Esophagus squamous epithelium (tissue), 5 donors: ENCODE results near the gene IFRD1. TPM values are rescaled to one million over a fixed set of nuclear protein-coding genes. Genes with fewer than 3 reads are reported as not detected.

Source experiments
- DNase-seq: peaks from one replicate; lab custom pipeline; 2025; lab: John Stamatoyannopoulos, UW
- H3K27ac ChIP-seq, 4 donors: fragments of 200-600 bp; sonication (generic); one replicate each; pipeline ENCODE4 v1.5.1; 2016 to 2019; ENCODE audit warnings: mild to moderate bottlenecking in 1 of 4
- H3K27me3 ChIP-seq, 4 donors: fragments of 200-600 bp; sonication (generic); 1 replicate in 3 of 4; 2 replicates in 1 of 4; pipeline versions ENCODE4 v1.5.1 to v1.6.0; 2017 to 2021; ENCODE audit warnings: antibody characterized with exemption in 1 of 4
- H3K36me3 ChIP-seq, 3 donors: fragments of 200-600 bp; sonication (generic); one replicate each; pipeline ENCODE4 v1.5.1; 2016 to 2019
- H3K4me1 ChIP-seq, 3 donors: fragments of 200-600 bp; sonication (generic); one replicate each; pipeline ENCODE4 v1.5.1; 2017 to 2019
- H3K4me3 ChIP-seq, 4 donors: fragments of 200-600 bp; sonication (generic); 1 replicate in 3 of 4; 2 replicates in 1 of 4; pipeline ENCODE4 v1.5.1; 2016 to 2019; ENCODE audit warnings: mild to moderate bottlenecking in 2 of 4, moderate library complexity in 1 of 4
- H3K9me3 ChIP-seq, 3 donors: fragments of 200-600 bp; sonication (generic); one replicate each; pipeline ENCODE4 v1.5.1; 2016 to 2019
- POLR2A ChIP-seq, 4 donors: fragments of 450-650 bp; IDR thresholded peaks; one replicate each; pipeline ENCODE4 v1.6.1; 2017; ENCODE audit warnings: antibody characterized with exemption in 4 of 4, mild to moderate bottlenecking in 4 of 4, moderate library complexity in 3 of 4
- WGBS, 2 donors: methylation state at CpG; one replicate each; pipeline ENCODE4 v1.1.5; 2018; 5-methylcytosine and 5-hydroxymethylcytosine counted together
- intact Hi-C: fragments of 100-400 bp; cut with DNase I; formaldehyde crosslinking; loops from one replicate; pipeline ENCODE4 v1.15.0; 2022
- total RNA-seq, 4 donors: library from RNA; depleted of rRNA; stranded (reverse); fragments of >200 nt; gene quantifications; one replicate each; pipeline ENCODE4 v1.1.0, GENCODE V29; 2016
- TF ChIP-seq, protein P1 (sequence below), 6 experiments: fragments of 450-650 bp in 4 of 6; fragments of 200-600 bp in 2 of 6; sonication (generic) in 2 of 6; IDR thresholded peaks; one replicate each; pipeline ENCODE4 v1.5.1; 2016 to 2019; ENCODE audit warnings: antibody characterized with exemption in 6 of 6, mild to moderate bottlenecking in 4 of 6, moderate library complexity in 4 of 6
- donor health status: DM: yes; HTN: yes; CAD: no.

The IFRD1 gene
- total RNA-seq, 4 donors from 2014 or later: 19.4 to 52.1 (median 31.1) TPM

DNA sequence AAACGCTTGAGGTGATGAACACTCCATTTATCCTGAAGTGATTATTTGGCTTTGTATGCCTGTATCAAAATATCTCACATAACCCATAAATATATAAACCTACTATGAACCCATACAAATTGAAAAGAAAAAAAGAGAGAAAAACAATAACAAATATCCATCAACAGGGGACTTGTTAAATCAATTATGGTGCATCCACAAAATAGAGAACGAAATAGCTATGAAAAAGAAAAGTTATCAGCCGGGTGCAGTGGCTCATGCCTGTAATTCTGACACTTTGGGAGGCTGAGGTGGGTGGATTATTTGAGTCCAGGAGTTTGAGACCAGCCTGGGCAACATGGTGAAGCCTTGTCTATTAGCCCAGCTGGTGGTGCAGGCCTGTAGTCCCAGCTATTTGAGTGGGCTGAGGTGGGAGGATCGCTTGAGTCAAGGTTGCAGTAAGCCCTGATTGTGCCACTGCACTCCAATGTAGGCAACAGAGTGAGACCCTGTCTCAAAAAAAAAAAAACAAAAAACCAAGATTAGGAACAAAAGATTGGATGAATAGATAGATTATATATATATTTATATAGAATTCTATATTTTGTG is 30.6 kb upstream of the IFRD1 start:
- DNase-seq: no peak
- peaks cover 0 to 3% (median 0%) of the 10 kb centered on the region in 3 donors for H3K9me3 ChIP-seq
- H3K27me3 ChIP-seq: peaks cover 0 to 5% (median 0%) of the 10 kb centered on the region in 4 donors
- H3K4me3 ChIP-seq: no peak overlapping the region
- H3K4me1 ChIP-seq: peaks cover 0 to 39% (median 12%) of the 10 kb centered on the region in 3 donors
- H3K27ac ChIP-seq: no peak overlapping the region
- H3K36me3 ChIP-seq: no peaks in the 10 kb centered on the region
- 78 to 80% methylated on average over 4 of the region's 4 CpGs for WGBS, 2 donors
- intact Hi-C loops: loop anchor here (10.0 kb wide), 1 partner anchor 655 kb away; no protein-coding TSS in a partner anchor
- TF ChIP-seq, protein P1, sequence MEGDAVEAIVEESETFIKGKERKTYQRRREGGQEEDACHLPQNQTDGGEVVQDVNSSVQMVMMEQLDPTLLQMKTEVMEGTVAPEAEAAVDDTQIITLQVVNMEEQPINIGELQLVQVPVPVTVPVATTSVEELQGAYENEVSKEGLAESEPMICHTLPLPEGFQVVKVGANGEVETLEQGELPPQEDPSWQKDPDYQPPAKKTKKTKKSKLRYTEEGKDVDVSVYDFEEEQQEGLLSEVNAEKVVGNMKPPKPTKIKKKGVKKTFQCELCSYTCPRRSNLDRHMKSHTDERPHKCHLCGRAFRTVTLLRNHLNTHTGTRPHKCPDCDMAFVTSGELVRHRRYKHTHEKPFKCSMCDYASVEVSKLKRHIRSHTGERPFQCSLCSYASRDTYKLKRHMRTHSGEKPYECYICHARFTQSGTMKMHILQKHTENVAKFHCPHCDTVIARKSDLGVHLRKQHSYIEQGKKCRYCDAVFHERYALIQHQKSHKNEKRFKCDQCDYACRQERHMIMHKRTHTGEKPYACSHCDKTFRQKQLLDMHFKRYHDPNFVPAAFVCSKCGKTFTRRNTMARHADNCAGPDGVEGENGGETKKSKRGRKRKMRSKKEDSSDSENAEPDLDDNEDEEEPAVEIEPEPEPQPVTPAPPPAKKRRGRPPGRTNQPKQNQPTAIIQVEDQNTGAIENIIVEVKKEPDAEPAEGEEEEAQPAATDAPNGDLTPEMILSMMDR (IDR thresholded peaks at IDR 0.05): no peak
- no peak for TF ChIP-seq POLR2A (IDR thresholded peaks at IDR 0.05)

DNA sequence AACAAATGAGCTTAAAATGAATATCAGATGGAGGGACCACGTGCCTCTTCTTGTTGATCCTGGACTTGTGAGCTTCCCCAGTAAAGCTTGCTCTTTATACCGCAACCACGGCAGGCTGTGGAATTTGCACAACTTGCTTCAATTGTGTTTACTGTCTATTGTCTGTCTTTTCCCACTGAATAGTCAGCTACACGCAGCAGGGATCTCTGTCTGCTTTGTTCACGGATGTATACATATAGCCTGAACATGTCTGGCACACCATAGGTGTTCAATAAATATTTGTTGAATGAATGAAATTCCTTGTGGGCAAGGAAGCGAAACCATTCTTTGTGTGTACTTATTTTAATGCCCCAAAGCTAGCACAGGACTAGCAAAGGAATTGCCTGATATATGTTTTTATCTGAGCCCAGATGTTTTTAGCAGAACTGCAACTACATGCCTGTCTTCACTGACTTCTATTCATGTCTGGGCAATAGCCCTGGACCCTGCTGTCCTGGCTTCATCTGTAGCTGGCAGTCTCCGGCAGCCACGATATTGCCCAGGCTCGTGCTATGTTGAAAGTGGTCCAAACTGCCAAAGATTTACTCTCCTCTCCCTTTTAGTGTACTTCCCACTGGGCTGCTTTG is 29.9 kb upstream of the IFRD1 start:
- no peak for DNase-seq
- intact Hi-C loops: no loop called here
- peaks cover 0 to 3% (median 0%) of the 10 kb centered on the region in 3 donors for H3K9me3 ChIP-seq
- no peak overlapping the region for H3K4me3 ChIP-seq
- no peaks in the 10 kb centered on the region for H3K36me3 ChIP-seq
- H3K4me1 ChIP-seq: peaks cover 0 to 39% (median 12%) of the 10 kb centered on the region in 3 donors
- H3K27ac ChIP-seq: peak overlapping the region in 2 of 4 donors; percentile 13 to 16
- H3K27me3 ChIP-seq: peaks cover 0 to 4% (median 0%) of the 10 kb centered on the region in 4 donors
- 38 to 39% methylated on average over 9 of the region's 9 CpGs for WGBS, 2 donors
- TF ChIP-seq, protein P1 (IDR thresholded peaks at IDR 0.05): no peak
- no peak for TF ChIP-seq POLR2A (IDR thresholded peaks at IDR 0.05)

DNA sequence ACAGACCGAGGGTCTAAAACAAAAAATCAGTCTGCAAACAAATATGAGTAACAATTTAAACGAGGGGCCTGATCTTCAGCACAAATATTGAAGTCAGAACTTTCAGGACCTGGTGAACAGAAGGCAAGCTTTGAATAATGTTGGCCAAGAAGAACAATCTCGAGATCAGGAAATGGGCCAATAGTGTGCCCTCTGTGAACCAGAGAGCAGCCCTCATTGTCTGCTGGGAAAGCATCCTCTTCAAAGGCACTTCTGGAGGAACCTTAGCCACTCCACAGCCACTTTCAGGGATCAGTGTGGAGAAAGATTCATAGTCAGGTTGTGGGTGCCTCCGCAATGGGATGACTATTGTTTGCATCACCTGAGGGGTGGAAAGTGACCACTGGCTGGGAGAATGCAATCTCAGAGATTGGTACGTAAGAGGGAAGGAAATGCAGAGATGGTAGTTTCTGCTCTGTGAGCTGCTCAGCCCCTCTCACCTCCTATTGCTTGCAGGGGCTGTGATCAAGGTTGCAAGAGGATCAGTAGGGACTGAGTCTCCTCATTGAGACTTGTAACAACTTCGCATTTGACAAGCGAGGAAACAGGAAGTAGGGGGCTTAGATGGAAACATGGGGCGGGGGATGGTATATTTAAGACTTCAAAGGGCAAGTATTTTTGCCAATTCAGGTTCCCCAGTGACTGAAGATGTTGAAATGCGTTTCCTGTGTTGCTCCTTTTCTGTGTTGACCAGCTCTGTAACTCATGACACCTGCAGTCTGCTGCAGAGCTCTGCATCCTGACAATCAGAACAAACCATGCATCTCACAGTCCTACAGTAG is 28.4 kb upstream of the IFRD1 start:
- intact Hi-C loops: no loop called here
- TF ChIP-seq POLR2A (IDR thresholded peaks at IDR 0.05): no peak
- TF ChIP-seq, protein P1 (IDR thresholded peaks at IDR 0.05): no peak
- Histone ChIP-seq H3K36me3 (no peaks in the 10 kb centered on the region), H3K9me3 (peaks cover 0 to 3% (median 0%) of the 10 kb centered on the region in 3 donors), H3K4me1 (peaks cover 0 to 39% (median 12%) of the 10 kb centered on the region in 3 donors), H3K27ac (peak overlapping the region in 1 of 4 donors; percentile 43), H3K27me3 (no peaks in the 10 kb centered on the region), H3K4me3 (no peak overlapping the region)
- DNase-seq: no peak
- 52 to 66% methylated on average over 8 to 9 of the region's 9 CpGs for WGBS, 2 donors

DNA sequence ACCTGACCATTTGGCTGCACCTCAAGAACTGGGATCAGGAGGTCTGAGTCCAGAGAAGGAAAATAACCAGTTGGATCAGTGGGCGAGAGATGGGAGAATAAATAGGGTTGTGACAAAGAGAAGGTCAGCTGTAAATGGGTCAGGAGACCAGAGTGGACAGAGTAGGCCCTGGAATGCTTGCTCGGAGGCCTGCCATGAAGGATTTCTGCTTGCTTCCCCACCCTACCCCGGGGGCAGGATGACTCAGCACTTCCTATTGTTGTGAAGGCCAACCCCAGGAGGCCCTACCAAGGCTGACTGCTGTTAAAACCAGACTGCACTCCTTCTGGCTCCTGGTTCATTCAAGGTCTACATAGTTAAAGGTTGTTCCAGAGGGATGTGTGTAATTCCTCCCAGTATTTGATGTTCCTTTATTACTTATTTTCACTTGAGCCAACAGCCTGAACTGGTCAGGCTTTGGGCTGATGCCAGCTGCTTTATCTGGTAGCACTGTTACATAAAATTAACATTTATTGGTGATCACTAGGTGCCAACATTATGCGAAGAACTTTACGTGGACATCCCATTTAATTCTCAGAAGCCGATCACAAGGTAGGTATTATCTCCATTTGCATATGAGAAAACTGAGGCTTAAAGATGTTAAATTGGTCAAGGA is 27.3 kb upstream of the IFRD1 start:
- peak overlapping the region in 3 of 4 donors; percentile 38 to 60 (median 43) for H3K27ac ChIP-seq
- no peaks in the 10 kb centered on the region for H3K9me3 ChIP-seq
- no peak for DNase-seq
- H3K4me3 ChIP-seq: no peak overlapping the region
- H3K36me3 ChIP-seq: no peaks in the 10 kb centered on the region
- TF ChIP-seq POLR2A (IDR thresholded peaks at IDR 0.05): no peak
- TF ChIP-seq, protein P1 (IDR thresholded peaks at IDR 0.05): no peak
- WGBS, 2 donors: 36 to 55% methylated on average over 6 of the region's 6 CpGs
- H3K27me3 ChIP-seq: no peaks in the 10 kb centered on the region
- peaks cover 0 to 39% (median 12%) of the 10 kb centered on the region in 3 donors for H3K4me1 ChIP-seq
- intact Hi-C loops: no loop called here
